NCI-H128 (cell line): ENCODE results near the gene WDFY2.
"Not testable (repeated sequence)": the region's sequence is repeated elsewhere in the genome, so short reads cannot be mapped to it uniquely, and the experiment has no call there.

Experiments used
- DNase-seq: peaks from one replicate; lab custom pipeline; 2025; ENCODE audit not compliant: unreplicated experiment; lab: John Stamatoyannopoulos, UW

The WDFY2 gene

GRCh38 chr13:51562011-51562671 is 22.1 kb upstream of the WDFY2 start:
- no peak for DNase-seq

- no peak for DNase-seq
Measured at GRCh38 chr13:51564252-51564651, 20.0 kb upstream of the WDFY2 start.

DNA sequence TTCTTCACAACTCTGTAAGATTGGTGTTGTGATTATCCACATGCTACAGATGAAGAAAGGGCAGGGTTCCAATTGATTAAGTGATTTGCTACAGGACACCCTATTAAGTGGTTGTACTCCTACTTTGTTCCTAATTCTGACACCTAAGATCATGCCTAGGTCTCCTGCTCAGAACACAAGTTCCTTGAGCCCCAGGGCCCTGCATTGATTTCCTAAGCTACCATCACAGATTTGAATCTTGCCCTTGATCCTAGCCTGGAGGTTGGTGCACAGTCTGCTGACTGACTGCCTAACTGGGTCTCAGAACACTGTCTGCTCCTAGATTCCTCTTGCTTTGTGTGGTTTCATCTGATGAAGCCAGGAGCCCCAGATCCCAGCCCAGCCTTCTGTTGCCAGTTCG is 19.6 kb upstream of the WDFY2 start:
- no peak for DNase-seq

DNA sequence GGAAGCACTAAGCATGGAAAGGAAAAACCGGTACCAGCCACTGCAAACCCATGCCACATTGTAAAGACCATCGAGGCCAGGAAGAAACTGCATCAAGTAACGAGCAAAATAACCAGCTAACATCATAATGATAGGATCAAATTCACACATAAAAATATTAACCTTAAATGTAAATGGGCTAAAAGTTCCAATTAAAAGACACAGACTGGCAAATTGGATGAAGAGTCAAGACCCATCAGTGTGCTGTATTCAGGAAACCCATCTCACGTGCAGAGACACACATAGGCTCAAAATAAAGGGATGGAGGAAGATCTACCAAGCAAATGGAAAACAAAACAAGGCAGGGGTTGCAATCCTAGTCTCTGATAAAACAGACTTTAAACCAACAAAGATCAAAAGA is 15.3 kb upstream of the WDFY2 start:
- DNase-seq = not testable (repeated sequence)

GRCh38 chr13:51576754-51577153 is 7.5 kb upstream of the WDFY2 start:
- DNase-seq = no peak

GRCh38 chr13:51577690-51578089 is 6.6 kb upstream of the WDFY2 start:
- no peak for DNase-seq

DNA sequence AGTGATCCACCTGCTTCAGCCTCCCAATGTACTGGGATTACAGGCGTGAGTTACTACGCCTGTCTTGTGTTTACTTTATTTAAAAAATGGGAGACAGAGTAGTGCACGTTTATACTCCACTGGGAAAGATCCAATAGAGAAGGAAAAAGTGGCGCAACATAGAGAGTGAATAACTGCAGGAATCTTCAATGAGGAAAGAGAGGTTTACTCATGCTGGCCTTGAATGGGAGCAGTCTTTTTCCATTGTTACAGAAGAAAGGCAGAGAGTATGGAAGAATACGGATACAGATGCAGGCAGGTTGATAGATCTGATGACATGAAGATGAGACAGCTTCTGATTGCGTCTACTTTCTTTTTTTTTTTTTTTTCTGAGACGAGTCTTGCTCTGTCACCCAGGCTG is 4.6 kb upstream of the WDFY2 start:
- DNase-seq = no peak

GRCh38 chr13:51581148-51581820 is 3.0 kb upstream of the WDFY2 start:
- no peak for DNase-seq

DNA sequence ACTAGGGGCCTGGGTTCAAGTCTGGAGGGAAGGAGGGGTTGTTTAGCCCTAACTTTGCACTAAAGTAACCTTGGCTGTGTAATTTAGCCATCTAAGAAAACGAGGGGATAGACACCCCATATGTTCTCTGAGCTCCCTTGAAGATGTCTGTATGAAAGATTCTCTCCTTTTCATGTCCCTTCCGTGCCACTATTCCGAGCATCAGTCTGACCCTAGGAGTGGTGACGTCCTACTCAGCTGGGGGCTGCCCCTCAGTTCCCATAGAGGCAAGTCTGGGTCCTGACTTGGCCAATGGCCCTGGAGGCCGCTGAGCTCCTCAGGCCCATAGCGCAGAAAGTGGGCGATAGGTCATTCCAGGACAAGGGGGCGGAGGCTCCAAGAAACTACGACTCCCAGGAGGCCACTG is 790 bp upstream of the WDFY2 start:
- no peak for DNase-seq

- no peak for DNase-seq
Measured at GRCh38 chr13:51584731-51585672, 740 bp downstream of the WDFY2 start.

- no peak for DNase-seq
Measured at GRCh38 chr13:51585696-51586095, 1.4 kb downstream of the WDFY2 start.

DNA sequence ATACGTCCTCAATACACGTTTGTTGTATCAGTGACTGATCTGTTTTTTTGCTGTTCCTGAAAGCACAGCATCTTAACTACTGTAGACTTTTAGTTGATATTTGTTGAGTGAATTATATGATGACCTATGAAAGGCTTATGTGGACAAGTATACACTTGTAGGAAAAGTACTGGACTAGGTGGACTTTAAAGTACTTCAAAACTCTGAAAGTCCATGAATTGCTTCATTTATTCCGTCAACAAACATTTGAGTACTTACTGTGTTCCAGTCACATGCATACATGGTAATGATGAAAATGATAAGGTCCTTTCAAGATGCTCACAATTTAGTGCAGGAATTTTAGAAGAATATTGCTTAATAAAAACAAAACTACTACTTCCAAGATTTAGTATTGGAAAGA is 3.1 kb downstream of the WDFY2 start:
- no peak for DNase-seq

DNA sequence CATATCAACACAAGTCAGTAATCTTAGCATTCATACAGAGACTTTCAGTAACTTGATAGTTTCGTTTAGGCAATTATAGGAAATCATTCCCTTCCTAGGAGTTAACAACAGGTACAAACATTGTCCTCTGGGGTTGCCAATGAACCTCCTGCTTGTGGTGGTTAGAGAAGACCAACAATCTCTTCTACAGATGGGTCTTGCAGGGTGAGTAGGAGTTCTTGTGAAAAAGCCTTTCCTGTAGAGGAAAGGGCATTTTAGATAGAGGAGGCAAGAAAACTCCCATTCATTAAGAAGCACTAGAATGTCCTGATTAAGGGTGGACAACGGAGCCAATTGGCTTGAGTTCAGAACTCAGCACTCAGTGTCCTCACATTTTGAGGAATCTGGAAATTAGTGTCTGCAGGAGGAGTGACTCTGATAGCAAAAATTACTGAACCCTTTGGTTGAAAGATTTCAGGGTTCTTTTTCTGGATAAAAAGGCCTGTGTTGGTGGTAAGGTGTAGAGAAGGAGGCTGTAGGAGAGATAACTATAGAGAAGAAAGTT is 4.2 kb downstream of the WDFY2 start:
- no peak for DNase-seq

DNA sequence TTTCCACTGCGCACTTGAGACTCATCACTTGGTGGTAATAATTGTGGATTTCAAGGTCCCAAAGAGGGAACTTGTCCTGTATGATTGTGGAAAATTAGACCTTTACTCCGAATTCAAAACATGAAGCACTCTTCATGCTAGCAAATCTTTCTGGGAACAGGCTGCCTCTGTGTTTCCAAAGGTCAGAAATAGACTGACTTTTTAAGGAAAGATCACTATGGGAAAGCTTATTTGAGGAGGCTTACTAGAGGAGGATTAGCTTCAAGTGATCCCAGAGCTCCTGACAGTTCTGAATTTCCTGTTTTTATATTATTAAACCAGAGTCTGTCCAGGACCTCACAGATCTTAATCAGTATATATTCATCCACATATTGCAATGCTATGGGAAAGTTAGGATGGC is 5.5 kb downstream of the WDFY2 start:
- DNase-seq = no peak

DNA sequence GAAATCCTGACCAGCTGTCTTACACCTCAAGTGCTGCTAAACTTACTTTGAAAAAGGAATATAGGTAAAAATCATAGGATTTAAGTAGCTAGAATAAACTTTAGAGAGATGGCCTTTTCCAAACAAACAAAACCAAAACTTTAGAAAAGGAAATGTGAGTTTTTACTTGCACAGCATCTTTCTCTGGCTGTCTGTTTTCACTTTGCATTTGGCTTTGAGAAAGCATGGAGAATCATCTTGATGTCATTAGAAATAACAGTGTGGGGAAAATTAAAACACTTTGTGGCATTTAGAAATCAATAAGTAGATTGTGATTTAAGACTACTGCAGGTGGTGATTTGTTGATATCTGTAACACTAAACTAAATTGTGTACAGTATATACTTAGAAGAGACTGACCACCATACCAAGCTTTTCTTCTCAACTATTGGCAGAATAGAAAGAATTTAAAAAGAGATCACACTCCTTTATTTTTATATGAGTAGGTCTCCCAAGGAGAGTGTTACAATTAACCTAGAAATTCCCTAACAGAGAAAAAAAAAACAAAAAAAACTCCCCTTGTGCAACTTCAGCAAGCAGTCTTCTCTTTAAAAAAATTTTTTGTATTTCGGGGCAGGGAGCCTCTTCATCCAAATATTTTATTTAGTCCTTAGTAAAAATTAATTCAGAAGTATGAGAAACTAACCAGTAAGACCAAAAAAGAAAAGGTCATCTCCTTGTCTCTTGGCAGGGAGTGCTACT is 6.1 kb downstream of the WDFY2 start:
- no peak for DNase-seq

- DNase-seq = no peak
Measured at GRCh38 chr13:51590971-51591627, 6.8 kb downstream of the WDFY2 start.

DNA sequence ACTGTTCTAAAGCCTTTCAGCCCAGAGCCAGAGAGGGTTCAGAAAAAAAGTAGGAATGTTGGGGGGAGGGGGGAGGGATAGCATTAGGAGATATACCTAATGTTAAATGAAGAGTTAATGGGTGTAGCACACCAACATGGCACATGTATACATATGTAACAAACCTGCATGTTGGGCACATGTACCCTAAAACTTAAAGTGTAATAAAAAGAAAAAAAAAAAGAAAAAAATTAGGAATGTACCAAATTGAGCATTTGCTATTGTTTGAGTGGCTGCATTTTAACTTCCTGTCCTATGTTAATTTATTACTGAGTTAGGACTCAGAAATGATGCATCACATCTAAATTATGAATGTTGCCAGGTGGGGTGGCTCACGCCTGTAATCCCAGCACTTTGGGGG is 7.7 kb downstream of the WDFY2 start:
- DNase-seq = not testable (repeated sequence)

- DNase-seq = no peak
Measured at GRCh38 chr13:51594432-51594831, 10.2 kb downstream of the WDFY2 start.

DNA sequence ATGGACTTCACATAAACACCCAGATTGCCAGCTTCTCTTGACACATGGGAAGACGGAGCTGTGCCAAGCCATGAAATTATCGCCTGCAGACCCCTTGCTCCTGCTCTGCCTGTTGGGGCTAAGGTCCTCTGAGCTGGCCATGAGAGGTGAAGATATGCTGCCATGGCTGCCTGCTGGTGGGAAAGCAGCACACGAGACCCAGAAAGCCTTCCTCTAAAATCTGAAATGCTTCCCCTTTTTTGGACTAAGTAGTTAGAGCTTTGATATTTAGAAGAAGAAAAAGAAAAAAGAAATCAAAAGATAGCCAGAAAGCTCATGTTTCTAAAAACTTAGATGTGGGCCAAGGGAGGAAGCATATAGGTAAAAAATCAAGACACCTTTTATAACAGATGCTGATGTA is 11.2 kb downstream of the WDFY2 start:
- DNase-seq = no peak

GRCh38 chr13:51596541-51596940 is 12.3 kb downstream of the WDFY2 start:
- DNase-seq = no peak
